Measurements from ENCODE around the gene PCCA. TPM values are rescaled to one million over a fixed set of nuclear protein-coding genes. Genes with fewer than 3 reads are reported as not detected.
"Not testable (repeated sequence)": the region's sequence is repeated elsewhere in the genome, so short reads cannot be mapped to it uniquely, and the experiment has no call there.

Gene PCCA
- polyA plus RNA-seq, 2 of the 4 experiments (the other 2 are of a cell fraction) = 13.2 to 13.7 TPM

GRCh38 chr13:100149389-100149788 lies 60.5 kb downstream of the PCCA start:
- ChIA-PET CTCF (no interaction called here), POLR2A (no interaction called here)
- TF ChIP-seq BCL3 (IDR thresholded peaks at IDR 0.05) = no peak
- no peak for TF ChIP-seq SMC3 (IDR thresholded peaks at IDR 0.05)
- no peak for TF ChIP-seq EP300 (IDR thresholded peaks at IDR 0.05)
- TF ChIP-seq POLR2AphosphoS2 (conservative IDR thresholded peaks at IDR 0.05; ENCODE audit: low read length) = no peak
- no peak for TF ChIP-seq EHMT2 (IDR thresholded peaks at IDR 0.05; ENCODE audit: low read depth)
- Histone ChIP-seq H3K4me2 (no peak overlapping the region), H3K27ac (no peak overlapping the region), H3K4me1 (no peaks in the 10 kb centered on the region), H3K4me3 (no peak overlapping the region), H3K9me3 (no peaks in the 10 kb centered on the region; the same call in 2 of the 3 replicates)
- DNase-seq (ENCODE audit: low read depth in 1 of 2, low spot score in 1 of 2) (no peak), FAIRE-seq (no peak), ATAC-seq (no peak)
- 67% methylated on average over 4 of the region's 4 CpGs for WGBS (ENCODE audit: missing lambda C conversion rate)

GRCh38 chr13:100150711-100151110 lies 61.8 kb downstream of the PCCA start:
- POLR2A ChIA-PET; H3K4me2 ChIP-seq; ATAC-seq; FAIRE-seq; H3K4me3 ChIP-seq; H3K4me1 ChIP-seq; H3K9me3 ChIP-seq; DNase-seq (ENCODE audit: low read depth in 1 of 2, low spot score in 1 of 2); H3K27ac ChIP-seq: not testable (repeated sequence)
- 92% methylated on average over 7 of the region's 16 CpGs for WGBS (ENCODE audit: missing lambda C conversion rate)
- CTCF ChIA-PET = interaction anchor here (1.2 kb wide), 1 partner anchor 10 kb away, joined by 4 read pairs; no protein-coding TSS in a partner anchor

- FAIRE-seq = no peak
- no peak for DNase-seq (ENCODE audit: low read depth in 1 of 2, low spot score in 1 of 2)
- WGBS (ENCODE audit: missing lambda C conversion rate) = 95% methylated on average over 6 of the region's 6 CpGs
- TF ChIP-seq SREBF2 (IDR thresholded peaks at IDR 0.05) (no peak), ZSCAN20 (CRISPR knock-in tag; IDR thresholded peaks at IDR 0.05) (no peak), BHLHE40 (IDR thresholded peaks at IDR 0.05; ENCODE audit: low read depth, low read length) (no peak), JUNB (IDR thresholded peaks at IDR 0.05) (no peak), ATOH8 (CRISPR knock-in tag; IDR thresholded peaks at IDR 0.05; ENCODE audit: low read depth) (no peak), HOXB13 (CRISPR knock-in tag; IDR thresholded peaks at IDR 0.05; ENCODE audit: low read depth) (no peak), REST (IDR thresholded peaks at IDR 0.05) (no peak), NFE2L2 (conservative IDR thresholded peaks at IDR 0.05; ENCODE audit: low read length) (no peak), BCL3 (IDR thresholded peaks at IDR 0.05) (no peak), SMC3 (IDR thresholded peaks at IDR 0.05) (no peak), MAZ (IDR thresholded peaks at IDR 0.05; ENCODE audit: borderline replicate concordance, low read depth, low read length) (no peak), ZC3H11A (IDR thresholded peaks at IDR 0.05) (no peak), CHD2 (IDR thresholded peaks at IDR 0.05; ENCODE audit: low read length, partially characterized antibody) (no peak), HDAC2 (IDR thresholded peaks at IDR 0.05) (no peak), RCOR1 (IDR thresholded peaks at IDR 0.05; ENCODE audit: low read depth, low read length) (no peak)
- TF ChIP-seq, protein P1, sequence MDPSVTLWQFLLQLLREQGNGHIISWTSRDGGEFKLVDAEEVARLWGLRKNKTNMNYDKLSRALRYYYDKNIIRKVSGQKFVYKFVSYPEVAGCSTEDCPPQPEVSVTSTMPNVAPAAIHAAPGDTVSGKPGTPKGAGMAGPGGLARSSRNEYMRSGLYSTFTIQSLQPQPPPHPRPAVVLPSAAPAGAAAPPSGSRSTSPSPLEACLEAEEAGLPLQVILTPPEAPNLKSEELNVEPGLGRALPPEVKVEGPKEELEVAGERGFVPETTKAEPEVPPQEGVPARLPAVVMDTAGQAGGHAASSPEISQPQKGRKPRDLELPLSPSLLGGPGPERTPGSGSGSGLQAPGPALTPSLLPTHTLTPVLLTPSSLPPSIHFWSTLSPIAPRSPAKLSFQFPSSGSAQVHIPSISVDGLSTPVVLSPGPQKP (IDR thresholded peaks at IDR 0.05; ENCODE audit: low read depth, low read length) = no peak
- TF ChIP-seq, protein P2, sequence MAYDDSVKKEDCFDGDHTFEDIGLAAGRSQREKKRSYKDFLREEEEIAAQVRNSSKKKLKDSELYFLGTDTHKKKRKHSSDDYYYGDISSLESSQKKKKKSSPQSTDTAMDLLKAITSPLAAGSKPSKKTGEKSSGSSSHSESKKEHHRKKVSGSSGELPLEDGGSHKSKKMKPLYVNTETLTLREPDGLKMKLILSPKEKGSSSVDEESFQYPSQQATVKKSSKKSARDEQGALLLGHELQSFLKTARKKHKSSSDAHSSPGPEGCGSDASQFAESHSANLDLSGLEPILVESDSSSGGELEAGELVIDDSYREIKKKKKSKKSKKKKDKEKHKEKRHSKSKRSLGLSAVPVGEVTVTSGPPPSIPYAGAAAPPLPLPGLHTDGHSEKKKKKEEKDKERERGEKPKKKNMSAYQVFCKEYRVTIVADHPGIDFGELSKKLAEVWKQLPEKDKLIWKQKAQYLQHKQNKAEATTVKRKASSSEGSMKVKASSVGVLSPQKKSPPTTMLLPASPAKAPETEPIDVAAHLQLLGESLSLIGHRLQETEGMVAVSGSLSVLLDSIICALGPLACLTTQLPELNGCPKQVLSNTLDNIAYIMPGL (CRISPR knock-in tag; IDR thresholded peaks at IDR 0.05; ENCODE audit: borderline replicate concordance) = no peak
- no peak for ATAC-seq
- Histone ChIP-seq H3K4me2 (no peak overlapping the region), H3K4me1 (peaks cover 9% of the 10 kb centered on the region), H3K9me3 (no peaks in the 10 kb centered on the region), H3K4me3 (no peak overlapping the region), H3K27ac (no peak overlapping the region)
- CTCF ChIA-PET = interaction anchor here (0.8 kb wide), 1 partner anchor 9 kb away, joined by 4 read pairs; no protein-coding TSS in a partner anchor
- POLR2A ChIA-PET = no interaction called here
Observed at GRCh38 chr13:100154842-100155416, 66.0 kb downstream of the PCCA start.

Data from A549 (cell line).